Prostate gland (tissue), 2 donors: ENCODE measurements around the gene HIF1A. TPM values are rescaled to one million over a fixed set of nuclear protein-coding genes. Genes with fewer than 3 reads are reported as not detected.

Experiments
- DNase-seq: peaks from one replicate; pipeline ENCODE4 v3.0.0-alpha.2; 2019; ENCODE audit warnings: low spot score
- H3K27ac ChIP-seq, 2 donors: fragments of 200-600 bp; sonication (generic); 2 replicates each; pipeline ENCODE4 v1.5.1; 2017 to 2019
- H3K27me3 ChIP-seq: fragments of 200-600 bp; sonication (generic); replicated peaks from 2 replicates; pipeline ENCODE4 v1.5.1; 2019; ENCODE audit not compliant: insufficient read depth
- H3K36me3 ChIP-seq, 2 donors: fragments of 200-600 bp; sonication (generic); 1 replicate in 1 of 2; 2 replicates in 1 of 2; pipeline versions ENCODE4 v1.5.1 to v1.8.1; 2017 to 2019
- H3K4me1 ChIP-seq: fragments of 200-600 bp; sonication (generic); replicated peaks from 2 replicates; pipeline ENCODE4 v1.5.1; 2019
- H3K4me3 ChIP-seq, 2 donors: fragments of 200-600 bp; sonication (generic); 2 replicates each; pipeline ENCODE4 v1.5.1; 2017 to 2019
- H3K9me3 ChIP-seq: fragments of 200-600 bp; sonication (generic); 2 replicates; pipeline ENCODE4 v1.5.1; 2017
- CTCF ChIP-seq, 4 experiments: fragments of 200-600 bp in 2 of 4; fragments of 450-650 bp in 2 of 4; sonication (generic) in 2 of 4; IDR thresholded peaks; 1 replicate in 3 of 4; 2 replicates in 1 of 4; pipeline ENCODE4 v1.5.1; 2016 to 2019; ENCODE audit warnings: antibody characterized with exemption in 4 of 4, mild to moderate bottlenecking in 2 of 4, moderate library complexity in 2 of 4
- POLR2A ChIP-seq: fragments of 450-650 bp; IDR thresholded peaks from one replicate; pipeline ENCODE4 v1.6.1; 2016; ENCODE audit warnings: antibody characterized with exemption, mild to moderate bottlenecking
- POLR2AphosphoS5 ChIP-seq: sonication (generic); formaldehyde crosslinking; IDR thresholded peaks from one replicate; pipeline ENCODE4 v1.6.1; 2017; ENCODE audit warnings: antibody characterized with exemption
- WGBS: methylation state at CpG from one replicate; pipeline ENCODE4 v1.1.5; 2018; 5-methylcytosine and 5-hydroxymethylcytosine counted together
- intact Hi-C: fragments of 100-400 bp; cut with DNase I; formaldehyde crosslinking; loops from one replicate; pipeline ENCODE4 v1.14.2; 2022
- total RNA-seq, 2 donors: library from RNA; depleted of rRNA; stranded (reverse); fragments of >200 nt; gene quantifications; one replicate each; pipeline ENCODE4 v1.1.0, GENCODE V29; 2016

HIF1A gene
- total RNA-seq, 2 donors from 2014 or later, result 61.7 to 101 TPM

GRCh38 chr14:61716956-61717355, 21.6 kb downstream of the HIF1A start:
- H3K27me3 ChIP-seq, result no peaks in the 10 kb centered on the region
- TF ChIP-seq POLR2AphosphoS5, result no peak
- no peak for TF ChIP-seq POLR2A
- no peak for TF ChIP-seq CTCF (IDR thresholded peaks at IDR 0.05)
- H3K36me3 ChIP-seq, result no peaks in the 10 kb centered on the region
- H3K4me3 ChIP-seq, result no peak overlapping the region
- H3K27ac ChIP-seq, result no peak overlapping the region
- H3K9me3 ChIP-seq, result no peaks in the 10 kb centered on the region
- peaks cover 7% of the 10 kb centered on the region for H3K4me1 ChIP-seq
- intact Hi-C loops, result no loop called here
- WGBS, result 77% methylated on average over 1 of the region's 1 CpG
- DNase-seq, result no peak

GRCh38 chr14:61718039-61718438, 22.7 kb downstream of the HIF1A start:
- Histone ChIP-seq H3K9me3 (no peaks in the 10 kb centered on the region), H3K27ac (no peak overlapping the region), H3K27me3 (no peaks in the 10 kb centered on the region), H3K36me3 (no peaks in the 10 kb centered on the region), H3K4me1 (peaks cover 4% of the 10 kb centered on the region), H3K4me3 (no peak overlapping the region)
- no peak for DNase-seq
- TF ChIP-seq POLR2AphosphoS5, result no peak
- no peak for TF ChIP-seq CTCF (IDR thresholded peaks at IDR 0.05)
- no peak for TF ChIP-seq POLR2A
- WGBS, result 94% methylated on average over 2 of the region's 2 CpGs
- intact Hi-C loops, result no loop called here

GRCh38 chr14:61719344-61720293, 24.3 kb downstream of the HIF1A start:
- intact Hi-C loops, result no loop called here
- Histone ChIP-seq H3K4me1 (no peaks in the 10 kb centered on the region), H3K27me3 (no peaks in the 10 kb centered on the region), H3K4me3 (no peak overlapping the region), H3K36me3 (no peaks in the 10 kb centered on the region), H3K27ac (no peak overlapping the region), H3K9me3 (no peaks in the 10 kb centered on the region)
- no peak for TF ChIP-seq POLR2A
- no peak for TF ChIP-seq CTCF (IDR thresholded peaks at IDR 0.05)
- no peak for TF ChIP-seq POLR2AphosphoS5
- 66% methylated on average over 5 of the region's 5 CpGs for WGBS
- DNase-seq, result no peak

GRCh38 chr14:61720294-61720661, 25.0 kb downstream of the HIF1A start:
- H3K27ac ChIP-seq, result no peak overlapping the region
- WGBS, result 34% methylated on average over 9 of the region's 9 CpGs
- H3K4me1 ChIP-seq, result no peaks in the 10 kb centered on the region
- TF ChIP-seq POLR2AphosphoS5 (no peak), CTCF (IDR thresholded peaks at IDR 0.05) (no peak), POLR2A (no peak)
- no peaks in the 10 kb centered on the region for H3K27me3 ChIP-seq
- no peaks in the 10 kb centered on the region for H3K36me3 ChIP-seq
- intact Hi-C loops, result no loop called here
- H3K4me3 ChIP-seq, result no peak overlapping the region
- no peak for DNase-seq
- no peaks in the 10 kb centered on the region for H3K9me3 ChIP-seq

GRCh38 chr14:61720741-61721140, 25.4 kb downstream of the HIF1A start:
- DNase-seq, result no peak
- Histone ChIP-seq H3K9me3 (no peaks in the 10 kb centered on the region), H3K36me3 (no peaks in the 10 kb centered on the region), H3K27me3 (no peaks in the 10 kb centered on the region), H3K4me1 (no peaks in the 10 kb centered on the region), H3K27ac (no peak overlapping the region), H3K4me3 (no peak overlapping the region)
- intact Hi-C loops, result no loop called here
- 77% methylated on average over 6 of the region's 6 CpGs for WGBS
- TF ChIP-seq POLR2AphosphoS5, result no peak
- TF ChIP-seq POLR2A, result no peak
- TF ChIP-seq CTCF (IDR thresholded peaks at IDR 0.05), result no peak
